A549 (cell line): ENCODE data around the gene GSE1. TPM values are rescaled to one million over a fixed set of nuclear protein-coding genes. Genes with fewer than 3 reads are reported as not detected.

Source experiments
- ATAC-seq, 2 experiments: fragments of 200-7000 bp in 1 of 2; fragments of >200 bp in 1 of 2; cut with Nextera tagmentation in 1 of 2; cut with Tn5 transposase in 1 of 2; 3 replicates each; pipeline versions ENCODE4 v1.8.0 to v1.9.1; 2018 to 2020; ENCODE audit warnings: mild to moderate bottlenecking in 1 of 2, moderate library complexity in 1 of 2
- CTCF ChIA-PET: fragments of 300-600 bp; sonication (Branson Sonifier 250); formaldehyde crosslinking; extraction: SDS; loops from one replicate; lab custom pipeline; 2021; ENCODE audit warnings: antibody characterized with exemption, inconsistent platforms; lab: Yijun Ruan, JAX
- POLR2A ChIA-PET: fragments of 350-600 bp; formaldehyde crosslinking; extraction: SDS; loops from one replicate; lab custom pipeline; 2021; ENCODE audit warnings: antibody characterized with exemption, inconsistent platforms; lab: Yijun Ruan, JAX
- DNase-seq, 2 experiments: peaks; one replicate each; pipeline versions ENCODE4 v3.0.0 to v3.0.0-alpha.2; 2011 to 2016; ENCODE audit warnings: low read depth in 1 of 2, low spot score in 1 of 2
- FAIRE-seq: peaks from 2 replicates; lab custom pipeline; 2011; peaks lifted over from hg19 to GRCh38; lab: Jason Lieb, UNC
- H3K27ac ChIP-seq, 2 experiments: fragments of >200 bp; sonication (Bioruptor Twin); formaldehyde crosslinking; 3 replicates each; pipeline ENCODE4 v1.5.1; 2016 to 2017
- H3K4me1 ChIP-seq: fragments of >200 bp; sonication (Bioruptor Twin); formaldehyde crosslinking; 3 replicates; pipeline ENCODE4 v1.6.1; 2016
- H3K4me2 ChIP-seq: fragments of >200 bp; sonication (Bioruptor Twin); formaldehyde crosslinking; 3 replicates; pipeline ENCODE4 v1.6.1; 2016
- H3K4me3 ChIP-seq: fragments of >200 bp; sonication (Bioruptor Twin); formaldehyde crosslinking; 3 replicates; pipeline ENCODE4 v1.5.1; 2016
- H3K9me3 ChIP-seq: fragments of >200 bp; sonication (Bioruptor Twin); formaldehyde crosslinking; 3 replicates; pipeline ENCODE4 v1.6.1; 2016
- CBX2 ChIP-seq: fragments of 200-600 bp; sonication (generic); IDR thresholded peaks from 2 replicates; pipeline ENCODE4 v1.6.1; 2016; ENCODE audit warnings: low read depth, mild to moderate bottlenecking, borderline replicate concordance
- ELK1 ChIP-seq: fragments of 150-350 bp; IDR thresholded peaks from 2 replicates; pipeline ENCODE4 v1.6.1; 2014; ENCODE audit warnings: low read depth, mild to moderate bottlenecking, low read length
- HEYL ChIP-seq: fragments of 250-450 bp; sonication (Bioruptor Pico); IDR thresholded peaks from 2 replicates; pipeline ENCODE4 v1.8.0; 2021; ENCODE audit warnings: mild to moderate bottlenecking, moderate library complexity
- HOXB5 ChIP-seq: fragments of 250-450 bp; sonication (Bioruptor Pico); IDR thresholded peaks from 2 replicates; pipeline ENCODE4 v1.5.0; 2020; ENCODE audit warnings: mild to moderate bottlenecking, moderate library complexity
- JUN ChIP-seq, 2 experiments: fragments of >200 bp; sonication (Bioruptor Twin); formaldehyde crosslinking; IDR thresholded peaks; 2 replicates in 1 of 2; 3 replicates in 1 of 2; pipeline ENCODE4 v1.6.1; 2016 to 2017
- KDM1A ChIP-seq: fragments of 200-600 bp; sonication (generic); IDR thresholded peaks from 2 replicates; pipeline ENCODE4 v1.6.1; 2016; ENCODE audit warnings: low read depth, mild to moderate bottlenecking
- MAFK ChIP-seq: fragments of 450-650 bp; IDR thresholded peaks from 2 replicates; pipeline ENCODE4 v1.6.1; 2014; ENCODE audit not compliant: partially characterized antibody
- MAX ChIP-seq: IDR thresholded peaks from 2 replicates; pipeline ENCODE4 v1.6.1; 2012
- MAZ ChIP-seq: fragments of 150-350 bp; IDR thresholded peaks from 2 replicates; pipeline ENCODE4 v1.6.1; 2014; ENCODE audit warnings: antibody characterized with exemption, low read depth, low read length, borderline replicate concordance
- RCOR1 ChIP-seq: fragments of 150-350 bp; IDR thresholded peaks from 2 replicates; pipeline ENCODE4 v1.6.1; 2014; ENCODE audit warnings: antibody characterized with exemption, low read length, low read depth
- REST ChIP-seq: fragments of 200-600 bp; sonication (generic); IDR thresholded peaks from 2 replicates; pipeline ENCODE4 v1.6.1; 2016; ENCODE audit warnings: antibody characterized with exemption, mild to moderate bottlenecking, moderate library complexity
- RFX5 ChIP-seq: fragments of 450-650 bp; IDR thresholded peaks from 2 replicates; pipeline ENCODE4 v1.7.1; 2014; ENCODE audit warnings: antibody characterized with exemption, mild to moderate bottlenecking, moderate library complexity
- USF2 ChIP-seq: fragments of 450-650 bp; IDR thresholded peaks from 2 replicates; pipeline ENCODE4 v1.6.1; 2014; ENCODE audit warnings: antibody characterized with exemption
- ZSCAN20 ChIP-seq: fragments of 250-450 bp; sonication (Bioruptor Pico); IDR thresholded peaks from 2 replicates; pipeline ENCODE4 v1.8.0; 2022; ENCODE audit warnings: mild to moderate bottlenecking, moderate library complexity
- WGBS: methylation state at CpG from one replicate; pipeline ENCODE4 v1.1.6; 2017; ENCODE audit errors: missing lambda C conversion rate; 5-methylcytosine and 5-hydroxymethylcytosine counted together
- polyA plus RNA-seq, 4 experiments: library from polyadenylated mRNA; depleted of rRNA in 3 of 4; stranded (reverse); fragments of >200 nt; fragmentation: RNase III in 1 of 4; extraction: RNeasy Plus Mini Kit Qiagen cat#74134 plus additional on column Dnase treatment in 1 of 4; gene quantifications; 2 replicates in 3 of 4; 3 replicates in 1 of 4; pipeline ENCODE4 v1.2.3, GENCODE V29; 2011 to 2017

GSE1 gene
- polyA plus RNA-seq, 2 of the 4 experiments (the other 2 are of a cell fraction): 20.7 to 24.3 TPM

- no peaks in the 10 kb centered on the region for H3K9me3 ChIP-seq
- H3K27ac ChIP-seq: no peak overlapping the region
- H3K4me2 ChIP-seq: 0 out of 3 replicates have a peak overlapping the region, but pooled peaks have one; percentile 1
- ATAC-seq: peak in 1 of 2 experiments; percentile 15; a peak in 1 of 6 replicates
- H3K4me3 ChIP-seq: no peak overlapping the region
- CTCF ChIA-PET: interaction anchor here (1.0 to 2.1 kb wide), 4 partner anchors 9 to 131 kb away, joined by 3 to 7 read pairs (median 4); no protein-coding TSS in a partner anchor
- no peak for FAIRE-seq
- no peak for TF ChIP-seq RFX5
- no peak for TF ChIP-seq USF2
- peak; percentile 36; the same call in 1 of the 2 replicates for TF ChIP-seq REST
- no peak for TF ChIP-seq MAFK
- DNase-seq: peak in 1 of 2 experiments; percentile 23
- peaks cover 14% of the 10 kb centered on the region for H3K4me1 ChIP-seq
- 85% methylated on average over 11 of the region's 13 CpGs for WGBS
- POLR2A ChIA-PET: interaction anchor here (1.2 kb wide), 1 partner anchor 9 kb away, joined by 3 read pairs; the partner anchor contains the start of gene GSE1
Observed at GRCh38 chr16:85621698-85622428, 8.7 kb downstream of the GSE1 start.

GRCh38 chr16:85622683-85623082 lies 9.6 kb downstream of the GSE1 start:
- H3K4me3 ChIP-seq: no peak overlapping the region
- ChIA-PET POLR2A (no interaction called here), CTCF (interaction anchor here (0.8 to 2.1 kb wide), 4 partner anchors 12 to 202 kb away, joined by 3 to 7 read pairs (median 3); no protein-coding TSS in a partner anchor)
- H3K27ac ChIP-seq: no peak overlapping the region
- no peaks in the 10 kb centered on the region for H3K9me3 ChIP-seq
- 91% methylated on average over 5 of the region's 6 CpGs for WGBS
- peaks cover 14% of the 10 kb centered on the region for H3K4me1 ChIP-seq
- DNase-seq (no peak), ATAC-seq (no peak), FAIRE-seq (peak; percentile 46)
- TF ChIP-seq CBX2 (no peak), HOXB5 (CRISPR knock-in tag) (no peak), HEYL (no peak), ELK1 (no peak), JUN (IDR thresholded peaks at IDR 0.05) (no peak), MAZ (no peak)
- no peak overlapping the region for H3K4me2 ChIP-seq

GRCh38 chr16:85623250-85623649 lies 10.1 kb downstream of the GSE1 start:
- ChIA-PET CTCF (interaction anchor here (0.7 to 1.4 kb wide), 4 partner anchors 14 to 203 kb away, joined by 3 read pairs; no protein-coding TSS in a partner anchor), POLR2A (no interaction called here)
- no peak overlapping the region for H3K4me2 ChIP-seq
- 95% methylated on average over 11 of the region's 11 CpGs for WGBS
- peaks cover 14% of the 10 kb centered on the region for H3K4me1 ChIP-seq
- no peak overlapping the region for H3K4me3 ChIP-seq
- H3K9me3 ChIP-seq: no peaks in the 10 kb centered on the region
- no peak for DNase-seq
- no peak for ATAC-seq
- no peak overlapping the region for H3K27ac ChIP-seq
- no peak for FAIRE-seq
- TF ChIP-seq HOXB5 (CRISPR knock-in tag) (no peak), USF2 (no peak), MAX (no peak), RCOR1 (no peak), KDM1A (no peak), ZSCAN20 (CRISPR knock-in tag) (no peak)
